Loucy (cell line): ENCODE results near the gene SHROOM2.

Experiments used
- CTCF ChIP-seq: fragments of 200-600 bp; sonication (generic); conservative IDR thresholded peaks from 2 replicates; pipeline ENCODE4 v1.5.1; 2014; ENCODE audit warnings: mild to moderate bottlenecking, antibody characterized with exemption, low read length
- EZH2phosphoT487 ChIP-seq: fragments of 200-600 bp; IDR thresholded peaks from 2 replicates; pipeline ENCODE4 v1.6.1; 2018; ENCODE audit warnings: antibody characterized with exemption, mild to moderate bottlenecking, moderate library complexity, borderline replicate concordance

DNA sequence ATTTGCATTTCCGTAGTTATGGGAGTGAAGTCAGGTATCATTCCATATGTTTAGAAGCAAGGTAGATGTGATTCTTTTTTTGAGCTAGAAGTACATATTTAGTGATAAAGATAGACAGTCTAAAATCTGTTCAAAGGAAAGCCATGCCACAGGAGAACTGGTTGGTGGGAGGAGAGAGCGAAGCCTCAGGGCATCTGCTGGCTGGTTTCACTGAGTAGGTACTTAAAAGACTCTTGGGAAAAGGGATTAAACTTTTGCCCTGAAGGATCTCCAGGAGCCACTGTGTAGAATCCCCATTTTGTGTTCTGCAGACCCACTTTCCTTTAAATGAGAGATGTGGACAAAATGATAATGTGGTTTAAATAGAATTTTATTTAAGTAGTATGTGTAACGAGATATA lies 89.6 kb downstream of the SHROOM2 start:
- TF ChIP-seq CTCF (no peak), EZH2phosphoT487 (no peak)
